Neural cell (in vitro differentiated cells): ENCODE results near the gene GTPBP2.

Experiments
- EP300 ChIP-seq: fragments of 450-650 bp; conservative IDR thresholded peaks from 2 replicates; pipeline ENCODE4 v1.6.1; 2014; ENCODE audit warnings: antibody characterized with exemption, mild to moderate bottlenecking, moderate library complexity; ENCODE audit not compliant: poor library complexity, severe bottlenecking
- TAF1 ChIP-seq: IDR thresholded peaks from 2 replicates; pipeline ENCODE4 v1.6.1; 2012; ENCODE audit warnings: low read depth
- TF ChIP-seq, protein P1 (sequence below): IDR thresholded peaks from 2 replicates; pipeline ENCODE4 v1.6.1; 2012; ENCODE audit warnings: borderline replicate concordance
- TF ChIP-seq, protein P2 (sequence below): fragments of 450-650 bp; IDR thresholded peaks from 2 replicates; pipeline ENCODE4 v1.5.1; 2014; ENCODE audit warnings: antibody characterized with exemption, mild to moderate bottlenecking, moderate library complexity; ENCODE audit not compliant: poor library complexity, severe bottlenecking

DNA sequence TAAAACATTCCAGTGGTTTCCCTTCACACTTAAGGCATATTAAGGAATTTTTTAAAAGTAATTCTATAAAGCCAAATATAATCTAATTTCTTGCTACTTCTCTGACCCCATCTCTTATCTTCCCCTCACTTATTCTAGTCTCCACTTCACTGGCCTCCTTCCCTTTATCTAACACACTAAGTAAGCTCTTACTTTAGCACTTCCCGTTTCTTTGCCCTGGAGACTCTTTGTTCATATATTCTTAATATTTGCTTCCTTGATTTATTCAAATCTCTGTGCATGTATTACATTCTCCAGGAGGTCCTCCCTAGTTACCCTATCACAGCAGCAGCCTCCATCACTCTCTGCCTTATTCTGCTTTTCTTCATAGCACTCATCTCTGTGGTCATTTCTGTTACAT, 20.3 kb downstream of the GTPBP2 start:
- TF ChIP-seq, protein P1, sequence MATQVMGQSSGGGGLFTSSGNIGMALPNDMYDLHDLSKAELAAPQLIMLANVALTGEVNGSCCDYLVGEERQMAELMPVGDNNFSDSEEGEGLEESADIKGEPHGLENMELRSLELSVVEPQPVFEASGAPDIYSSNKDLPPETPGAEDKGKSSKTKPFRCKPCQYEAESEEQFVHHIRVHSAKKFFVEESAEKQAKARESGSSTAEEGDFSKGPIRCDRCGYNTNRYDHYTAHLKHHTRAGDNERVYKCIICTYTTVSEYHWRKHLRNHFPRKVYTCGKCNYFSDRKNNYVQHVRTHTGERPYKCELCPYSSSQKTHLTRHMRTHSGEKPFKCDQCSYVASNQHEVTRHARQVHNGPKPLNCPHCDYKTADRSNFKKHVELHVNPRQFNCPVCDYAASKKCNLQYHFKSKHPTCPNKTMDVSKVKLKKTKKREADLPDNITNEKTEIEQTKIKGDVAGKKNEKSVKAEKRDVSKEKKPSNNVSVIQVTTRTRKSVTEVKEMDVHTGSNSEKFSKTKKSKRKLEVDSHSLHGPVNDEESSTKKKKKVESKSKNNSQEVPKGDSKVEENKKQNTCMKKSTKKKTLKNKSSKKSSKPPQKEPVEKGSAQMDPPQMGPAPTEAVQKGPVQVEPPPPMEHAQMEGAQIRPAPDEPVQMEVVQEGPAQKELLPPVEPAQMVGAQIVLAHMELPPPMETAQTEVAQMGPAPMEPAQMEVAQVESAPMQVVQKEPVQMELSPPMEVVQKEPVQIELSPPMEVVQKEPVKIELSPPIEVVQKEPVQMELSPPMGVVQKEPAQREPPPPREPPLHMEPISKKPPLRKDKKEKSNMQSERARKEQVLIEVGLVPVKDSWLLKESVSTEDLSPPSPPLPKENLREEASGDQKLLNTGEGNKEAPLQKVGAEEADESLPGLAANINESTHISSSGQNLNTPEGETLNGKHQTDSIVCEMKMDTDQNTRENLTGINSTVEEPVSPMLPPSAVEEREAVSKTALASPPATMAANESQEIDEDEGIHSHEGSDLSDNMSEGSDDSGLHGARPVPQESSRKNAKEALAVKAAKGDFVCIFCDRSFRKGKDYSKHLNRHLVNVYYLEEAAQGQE, result no peak
- TF ChIP-seq, protein P2, sequence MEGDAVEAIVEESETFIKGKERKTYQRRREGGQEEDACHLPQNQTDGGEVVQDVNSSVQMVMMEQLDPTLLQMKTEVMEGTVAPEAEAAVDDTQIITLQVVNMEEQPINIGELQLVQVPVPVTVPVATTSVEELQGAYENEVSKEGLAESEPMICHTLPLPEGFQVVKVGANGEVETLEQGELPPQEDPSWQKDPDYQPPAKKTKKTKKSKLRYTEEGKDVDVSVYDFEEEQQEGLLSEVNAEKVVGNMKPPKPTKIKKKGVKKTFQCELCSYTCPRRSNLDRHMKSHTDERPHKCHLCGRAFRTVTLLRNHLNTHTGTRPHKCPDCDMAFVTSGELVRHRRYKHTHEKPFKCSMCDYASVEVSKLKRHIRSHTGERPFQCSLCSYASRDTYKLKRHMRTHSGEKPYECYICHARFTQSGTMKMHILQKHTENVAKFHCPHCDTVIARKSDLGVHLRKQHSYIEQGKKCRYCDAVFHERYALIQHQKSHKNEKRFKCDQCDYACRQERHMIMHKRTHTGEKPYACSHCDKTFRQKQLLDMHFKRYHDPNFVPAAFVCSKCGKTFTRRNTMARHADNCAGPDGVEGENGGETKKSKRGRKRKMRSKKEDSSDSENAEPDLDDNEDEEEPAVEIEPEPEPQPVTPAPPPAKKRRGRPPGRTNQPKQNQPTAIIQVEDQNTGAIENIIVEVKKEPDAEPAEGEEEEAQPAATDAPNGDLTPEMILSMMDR, result no peak
- TF ChIP-seq TAF1 (no peak), EP300 (no peak)
